GM19025 (cell line): ENCODE measurements around the gene DENND4C.
"Not testable (repeated sequence)": the region's sequence is repeated elsewhere in the genome, so short reads cannot be mapped to it uniquely, and the experiment has no call there.

ENCODE experiments used
- ATAC-seq: cut with Tn5 transposase; IDR thresholded peaks from one replicate; pipeline ENCODE4 v1.9.1; 2021; ENCODE audit warnings: mild to moderate bottlenecking, low read depth, moderate library complexity; ENCODE audit not compliant: unreplicated experiment

Gene DENND4C

GRCh38 chr9:19405771-19406170 is 175.3 kb downstream of the DENND4C start:
- ATAC-seq, result no peak

GRCh38 chr9:19408316-19408692 is 177.8 kb downstream of the DENND4C start:
- no peak for ATAC-seq

- peak; percentile 95 for ATAC-seq
These were observed 178.4 kb downstream of the DENND4C start, which contains the start of gene ACER2 for GRCh38 chr9:19408693-19409400. TSS of gene ACER2 (plus strand) at chr9:19409009. CDS start at chr9:19409085, 76 bp downstream.

- ATAC-seq, result no peak
These were observed 179.1 kb downstream of the DENND4C start for GRCh38 chr9:19409401-19410194.

- ATAC-seq, result no peak
These were observed 179.7 kb downstream of the DENND4C start for GRCh38 chr9:19410195-19410503.

- no peak for ATAC-seq
These were observed 180.1 kb downstream of the DENND4C start for GRCh38 chr9:19410594-19410993.

GRCh38 chr9:19411316-19411715 is 180.8 kb downstream of the DENND4C start:
- ATAC-seq, result no peak

- not testable (repeated sequence) for ATAC-seq
These were observed 183.0 kb downstream of the DENND4C start for GRCh38 chr9:19413456-19413855.

GRCh38 chr9:19416143-19416542 is 185.7 kb downstream of the DENND4C start:
- no peak for ATAC-seq

GRCh38 chr9:19420877-19421276 is 190.4 kb downstream of the DENND4C start:
- no peak for ATAC-seq
